ENCODE measurements around the gene OR4E2.

OR4E2 gene

DNA sequence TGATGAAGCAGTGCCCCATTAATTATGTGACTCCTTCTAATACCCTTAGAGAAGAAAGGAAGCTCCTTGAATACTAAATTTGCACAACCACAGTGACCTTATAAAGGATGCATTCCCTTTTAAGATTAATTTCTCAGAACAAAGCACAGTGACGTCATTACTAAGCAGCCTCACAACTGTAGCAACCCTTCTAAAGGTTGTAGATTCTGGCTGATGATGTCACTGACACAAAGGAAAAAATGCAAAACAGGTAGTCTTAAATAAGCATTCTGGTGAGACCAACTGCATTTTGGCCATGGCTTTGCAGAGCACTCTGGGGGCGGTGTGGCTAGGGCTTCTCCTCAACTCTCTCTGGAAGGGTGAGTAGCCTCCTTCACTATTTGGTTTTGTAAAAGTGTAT lies 58.4 kb downstream of the OR4E2 start:
- Histone ChIP-seq H3K27me3 (replicated peaks; ENCODE audit: control insufficient read depth, insufficient read depth, low read length) (no peaks in the 10 kb centered on the region), H3K4me3 (replicated peaks; ENCODE audit: low read depth, low read length) (no peak overlapping the region), H3K36me3 (ENCODE audit: control insufficient read depth, insufficient read depth, low read length) (no peaks in the 10 kb centered on the region)
- DNase-seq (ENCODE audit: extremely low read depth, insufficient read length), result no peak
- TF ChIP-seq, protein P1, sequence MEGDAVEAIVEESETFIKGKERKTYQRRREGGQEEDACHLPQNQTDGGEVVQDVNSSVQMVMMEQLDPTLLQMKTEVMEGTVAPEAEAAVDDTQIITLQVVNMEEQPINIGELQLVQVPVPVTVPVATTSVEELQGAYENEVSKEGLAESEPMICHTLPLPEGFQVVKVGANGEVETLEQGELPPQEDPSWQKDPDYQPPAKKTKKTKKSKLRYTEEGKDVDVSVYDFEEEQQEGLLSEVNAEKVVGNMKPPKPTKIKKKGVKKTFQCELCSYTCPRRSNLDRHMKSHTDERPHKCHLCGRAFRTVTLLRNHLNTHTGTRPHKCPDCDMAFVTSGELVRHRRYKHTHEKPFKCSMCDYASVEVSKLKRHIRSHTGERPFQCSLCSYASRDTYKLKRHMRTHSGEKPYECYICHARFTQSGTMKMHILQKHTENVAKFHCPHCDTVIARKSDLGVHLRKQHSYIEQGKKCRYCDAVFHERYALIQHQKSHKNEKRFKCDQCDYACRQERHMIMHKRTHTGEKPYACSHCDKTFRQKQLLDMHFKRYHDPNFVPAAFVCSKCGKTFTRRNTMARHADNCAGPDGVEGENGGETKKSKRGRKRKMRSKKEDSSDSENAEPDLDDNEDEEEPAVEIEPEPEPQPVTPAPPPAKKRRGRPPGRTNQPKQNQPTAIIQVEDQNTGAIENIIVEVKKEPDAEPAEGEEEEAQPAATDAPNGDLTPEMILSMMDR (IDR thresholded peaks at IDR 0.05; ENCODE audit: insufficient read depth, low read length, poor library complexity, severe bottlenecking), result no peak

DNA sequence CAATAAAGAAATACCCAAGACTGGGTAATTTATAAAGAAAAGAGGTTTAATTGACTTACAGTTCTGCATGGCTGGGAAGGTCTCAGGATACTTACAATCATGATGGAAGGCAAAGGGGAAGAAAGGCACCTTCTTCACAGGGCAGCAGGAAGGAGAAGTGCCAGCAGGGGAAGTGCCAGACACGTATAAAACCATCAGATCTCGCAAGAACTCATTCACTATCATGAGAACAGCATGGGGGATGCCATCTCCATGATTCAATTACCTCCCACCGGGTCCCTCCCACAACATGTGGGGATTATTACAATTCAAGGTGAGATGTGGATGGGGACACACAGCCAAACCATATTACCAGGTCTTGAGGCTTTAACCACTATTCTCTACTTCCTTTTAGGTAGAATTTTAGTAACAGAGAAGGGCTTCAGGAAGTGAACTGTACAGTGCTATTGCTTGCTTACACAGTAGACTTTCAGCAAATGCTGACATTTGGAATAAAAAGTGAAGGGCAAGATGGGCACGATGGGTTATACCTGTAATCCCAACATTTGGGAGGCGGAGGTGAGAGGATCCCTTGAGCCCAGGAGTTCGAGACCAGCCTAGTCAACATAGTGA lies 60.8 kb downstream of the OR4E2 start:
- Histone ChIP-seq H3K36me3 (ENCODE audit: control insufficient read depth, insufficient read depth, low read length) (no peaks in the 10 kb centered on the region), H3K27me3 (replicated peaks; ENCODE audit: control insufficient read depth, insufficient read depth, low read length) (no peaks in the 10 kb centered on the region), H3K4me3 (replicated peaks; ENCODE audit: low read depth, low read length) (no peak overlapping the region)
- TF ChIP-seq, protein P1 (IDR thresholded peaks at IDR 0.05; ENCODE audit: insufficient read depth, low read length, poor library complexity, severe bottlenecking), result no peak
- no peak for DNase-seq (ENCODE audit: extremely low read depth, insufficient read length)
